Ovary (tissue), 9 donors: ENCODE data around the gene MPPED1. TPM values are rescaled to one million over a fixed set of nuclear protein-coding genes. Genes with fewer than 3 reads are reported as not detected.

ENCODE experiments used
- DNase-seq, 5 donors: peaks; one replicate each; pipeline ENCODE4 v3.0.0-alpha.2; 2019 to 2020
- H3K27ac ChIP-seq, 2 donors: fragments of 200-600 bp; one replicate each; pipeline versions ENCODE4 v1.5.1 to v1.8.0; 2019 to 2022
- H3K27me3 ChIP-seq: fragments of 200-600 bp; one replicate; pipeline ENCODE4 v1.8.0; 2022
- H3K36me3 ChIP-seq: fragments of 200-600 bp; sonication (generic); one replicate; pipeline ENCODE4 v1.5.1; 2019
- H3K4me1 ChIP-seq: one replicate; pipeline ENCODE4 v1.8.1; 2013; ENCODE audit warnings: mild to moderate bottlenecking, moderate library complexity; ENCODE audit not compliant: insufficient read depth
- H3K4me3 ChIP-seq: fragments of 200-600 bp; sonication (generic); one replicate; pipeline ENCODE4 v1.5.1; 2017
- H3K9me3 ChIP-seq, 2 donors: fragments of 200-600 bp in 1 of 2; sonication (generic) in 1 of 2; one replicate each; pipeline versions ENCODE4 v1.5.1 to v1.8.1; 2013 to 2019; ENCODE audit warnings: mild to moderate bottlenecking in 1 of 2, moderate library complexity in 1 of 2
- CTCF ChIP-seq, 3 donors: fragments of 450-650 bp in 2 of 3; fragments of 200-600 bp in 1 of 3; IDR thresholded peaks; one replicate each; pipeline versions ENCODE4 v1.5.1 to v1.8.0; 2016 to 2022; ENCODE audit warnings: antibody characterized with exemption in 3 of 3, mild to moderate bottlenecking in 1 of 3
- EP300 ChIP-seq: sonication (generic); formaldehyde crosslinking; IDR thresholded peaks from one replicate; pipeline ENCODE4 v1.6.1; 2017; ENCODE audit warnings: antibody characterized with exemption
- POLR2A ChIP-seq: fragments of 450-650 bp; IDR thresholded peaks from one replicate; pipeline ENCODE4 v1.6.1; 2017; ENCODE audit warnings: antibody characterized with exemption, mild to moderate bottlenecking, moderate library complexity
- WGBS, 3 donors: extraction: QIAGEN DNeasy Blood & Tissue Kit in 1 of 3; methylation state at CpG; one replicate each; pipeline versions ENCODE4 v1.1.5 to v1.1.7; 2013 to 2017; 5-methylcytosine and 5-hydroxymethylcytosine counted together
- intact Hi-C, 4 donors: fragments of 100-400 bp; cut with DNase I; formaldehyde crosslinking; loops; one replicate each; pipeline versions ENCODE4 v1.11.0 to v1.15.1; 2022 to 2023
- polyA plus RNA-seq, 2 donors: library from polyadenylated mRNA; stranded (reverse); fragments of 200-250 nt in 1 of 2; fragments of 350-450 nt in 1 of 2; fragmentation: Illumina TruSeq in 1 of 2; extraction: RNeasy Lipid Tissue Mini Kit (QIAGEN cat#74804) in 1 of 2; gene quantifications; one replicate each; pipeline ENCODE4 v1.2.3, GENCODE V29; 2013 to 2014
- total RNA-seq, 7 donors: library from RNA; depleted of rRNA in 2 of 7; stranded (reverse); fragments of >200 nt in 2 of 7; fragmentation: NEBNext Ultra II Directional in 3 of 7; extraction: Animal tissue kit (Norgen Biotek cat#: 25700) in 3 of 7; gene quantifications; one replicate each; pipeline versions ENCODE4 v1.1.0 to v1.2.4, GENCODE V29; 2016 to 2023
- donor health status: DM: no; HTN: no; CAD: no; lungs with moderate emphysema.
- donor health status: DM: no; HTN: no; CAD: no.
- donor health status: Bipolar disorder and iron deficiency.
- donor health status: DM: yes; HTN: yes; CAD: no.
- donor health status: DM: no; HTN: no; CAD: no.
- donor health status: DM: yes; HTN: yes; CAD: no.

Gene MPPED1
- total and polyA plus RNA-seq, 9 donors = 0.45 to 4.1 (median 2.1) TPM

DNA sequence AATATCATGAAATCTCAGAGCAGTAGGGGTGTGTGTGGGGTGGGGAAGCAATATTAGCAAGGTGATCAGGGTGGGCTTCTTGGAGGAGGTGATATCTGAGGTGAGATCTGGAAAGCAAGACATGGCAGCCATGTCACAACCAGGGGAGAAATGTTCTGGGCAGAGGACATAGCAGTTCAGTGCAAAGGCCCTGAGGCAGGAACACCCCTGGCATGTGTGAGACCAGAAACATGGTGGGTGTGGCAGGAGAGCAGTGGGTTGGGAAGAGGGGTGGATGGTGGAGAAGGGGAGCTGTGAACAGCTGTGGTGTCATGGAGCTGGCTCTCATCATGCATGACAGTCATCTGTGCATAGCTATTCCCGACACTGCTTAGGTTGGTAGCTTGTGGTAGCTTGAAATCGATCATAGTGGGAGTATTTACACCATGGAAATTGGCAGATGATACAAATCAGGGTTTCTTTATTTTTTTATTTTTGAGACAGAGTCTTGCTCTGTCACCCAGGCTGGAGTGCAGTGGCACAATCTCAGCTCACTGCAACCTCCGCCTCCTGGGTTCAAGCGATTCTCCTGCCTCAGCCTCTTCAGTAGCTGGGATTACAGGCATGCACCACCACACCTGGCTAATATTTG is 17.9 kb upstream of the MPPED1 start:
- Histone ChIP-seq H3K27ac (no peak overlapping the region), H3K36me3 (no peaks in the 10 kb centered on the region), H3K27me3 (no peaks in the 10 kb centered on the region), H3K4me1 (no peaks in the 10 kb centered on the region), H3K4me3 (no peak overlapping the region), H3K9me3 (no peaks in the 10 kb centered on the region)
- DNase-seq = no peak
- 93 to 94% (median 93%) methylated on average over 4 of the region's 4 CpGs for WGBS, 3 donors
- no peak for TF ChIP-seq POLR2A
- TF ChIP-seq CTCF (IDR thresholded peaks at IDR 0.05) = no peak
- TF ChIP-seq EP300 = no peak
- intact Hi-C loops = loop anchor here in 2 of 4 donors (10.0 kb wide), 4 partner anchors 401 to 1241 kb away; no protein-coding TSS in a partner anchor

GRCh38 chr22:43395086-43395695 is 16.6 kb upstream of the MPPED1 start:
- H3K9me3 ChIP-seq = no peaks in the 10 kb centered on the region
- H3K36me3 ChIP-seq = no peaks in the 10 kb centered on the region
- H3K27me3 ChIP-seq = no peaks in the 10 kb centered on the region
- intact Hi-C loops = loop anchor here in 2 of 4 donors (5.0 to 10.0 kb wide), 5 partner anchors 400 to 1240 kb away; partner anchors contain the start of gene PNPLA5 (in 1 of the 2)
- WGBS, 3 donors = 17 to 27% (median 20%) methylated on average over 7 to 9 of the region's 9 CpGs
- H3K4me1 ChIP-seq = no peaks in the 10 kb centered on the region
- H3K27ac ChIP-seq = no peak overlapping the region
- TF ChIP-seq POLR2A (no peak), CTCF (IDR thresholded peaks at IDR 0.05) (no peak), EP300 (no peak)
- H3K4me3 ChIP-seq = no peak overlapping the region
- DNase-seq = no peak

DNA sequence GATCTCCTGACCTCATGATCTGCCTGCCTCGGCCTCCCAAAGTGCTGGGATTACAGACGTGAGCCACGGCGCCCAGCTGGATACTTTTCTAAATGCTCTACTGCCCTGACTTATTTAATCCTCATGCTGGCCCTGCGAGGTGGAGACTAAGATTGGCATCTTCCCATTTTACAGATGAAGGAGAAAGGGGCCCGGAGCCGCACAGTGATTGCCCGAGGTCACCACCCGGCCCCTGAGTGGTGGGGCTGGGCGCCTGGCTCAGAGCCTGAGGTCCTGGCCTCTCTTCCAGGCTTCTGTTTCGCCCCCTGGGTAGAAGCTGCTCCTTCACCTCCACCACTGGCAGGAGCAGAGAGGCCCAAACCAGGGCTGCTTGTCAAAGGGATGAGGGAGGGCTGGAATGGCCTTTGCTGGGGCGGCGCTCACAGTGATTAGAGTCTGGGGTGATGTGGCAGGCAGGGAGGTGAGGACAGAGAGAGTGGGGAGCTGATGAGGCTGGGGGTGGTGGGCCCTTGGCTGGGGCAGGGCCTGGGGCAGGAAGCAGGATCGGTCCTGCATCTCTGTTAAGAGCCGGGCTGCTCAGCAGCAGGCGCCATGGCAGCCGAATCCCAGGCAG is 15.4 kb upstream of the MPPED1 start:
- Histone ChIP-seq H3K9me3 (no peaks in the 10 kb centered on the region), H3K36me3 (no peaks in the 10 kb centered on the region), H3K27ac (no peak overlapping the region), H3K4me1 (no peaks in the 10 kb centered on the region), H3K27me3 (no peaks in the 10 kb centered on the region), H3K4me3 (no peak overlapping the region)
- no peak for TF ChIP-seq CTCF (IDR thresholded peaks at IDR 0.05)
- TF ChIP-seq POLR2A = no peak
- no peak for TF ChIP-seq EP300
- WGBS, 3 donors = 82 to 83% (median 82%) methylated on average over 17 of the region's 17 CpGs
- intact Hi-C loops = loop anchor here in 2 of 4 donors (5.0 to 10.0 kb wide), 5 partner anchors 398 to 1238 kb away; partner anchors contain the start of gene PNPLA5 (in 1 of the 2)
- DNase-seq = no peak

DNA sequence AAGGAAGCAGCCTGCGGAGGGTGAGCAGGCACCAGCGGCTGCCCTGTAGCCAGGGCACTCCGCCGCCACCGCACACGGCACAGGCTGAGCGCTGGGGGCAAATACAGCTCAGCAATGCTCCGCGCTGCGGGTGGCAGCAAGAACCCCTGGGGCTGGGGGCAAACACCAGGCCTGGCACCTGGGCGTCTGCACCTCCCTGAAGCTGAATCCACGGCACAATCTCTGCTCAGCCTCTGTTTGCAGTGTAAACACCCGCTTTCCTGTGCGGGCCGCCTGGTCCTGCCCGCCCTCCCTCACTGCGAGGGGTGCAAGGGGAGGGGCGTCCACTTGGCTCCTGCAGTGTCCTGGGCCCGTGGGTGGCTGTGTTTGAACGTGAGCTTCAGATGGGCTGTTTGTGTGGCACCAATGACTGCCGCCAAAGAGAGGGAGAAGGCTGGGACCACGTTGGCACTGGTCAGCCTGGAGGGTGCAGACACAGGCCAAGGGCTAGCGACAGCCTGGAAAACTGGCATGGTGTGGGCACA is 14.8 kb upstream of the MPPED1 start:
- Histone ChIP-seq H3K36me3 (no peaks in the 10 kb centered on the region), H3K4me1 (no peaks in the 10 kb centered on the region), H3K9me3 (no peaks in the 10 kb centered on the region), H3K27me3 (no peaks in the 10 kb centered on the region), H3K4me3 (no peak overlapping the region), H3K27ac (no peak overlapping the region)
- intact Hi-C loops = loop anchor here in 2 of 4 donors (5.0 to 10.0 kb wide), 5 partner anchors 398 to 1238 kb away; partner anchors contain the start of gene PNPLA5 (in 1 of the 2)
- WGBS, 3 donors = 69 to 75% (median 69%) methylated on average over 23 of the region's 23 CpGs
- no peak for DNase-seq
- no peak for TF ChIP-seq EP300
- TF ChIP-seq POLR2A = no peak
- TF ChIP-seq CTCF (IDR thresholded peaks at IDR 0.05) = no peak
